Bronchial epithelial cell (primary cell): ENCODE measurements around the gene PHACTR3. TPM values are rescaled to one million over a fixed set of nuclear protein-coding genes. Genes with fewer than 3 reads are reported as not detected.

Experiments
- DNase-seq: peaks from one replicate; pipeline ENCODE4 v3.0.0-alpha.2; 2010; ENCODE audit warnings: low read depth
- FAIRE-seq: peaks from 2 replicates; lab custom pipeline; 2011; peaks lifted over from hg19 to GRCh38; lab: Jason Lieb, UNC
- H3K27me3 ChIP-seq: 2 replicates; pipeline ENCODE4 v1.5.1; 2011; ENCODE audit warnings: low read length; ENCODE audit not compliant: control insufficient read depth, insufficient read depth
- H3K36me3 ChIP-seq: 2 replicates; pipeline ENCODE4 v1.5.1; 2011; ENCODE audit warnings: low read length; ENCODE audit not compliant: control insufficient read depth, insufficient read depth
- H3K4me3 ChIP-seq: 2 replicates; pipeline ENCODE4 v1.5.1; 2011; ENCODE audit warnings: mild to moderate bottlenecking, low read depth, low read length, control low read depth
- CTCF ChIP-seq: IDR thresholded peaks from 2 replicates; pipeline ENCODE4 v1.5.1; 2011; ENCODE audit warnings: mild to moderate bottlenecking, moderate library complexity, low read length, control low read depth, inconsistent platforms; ENCODE audit not compliant: insufficient read depth, severe bottlenecking
- total RNA-seq: library from RNA; depleted of rRNA; stranded (reverse); fragments of >200 nt; gene quantifications from 2 replicates; pipeline ENCODE4 v1.2.1, GENCODE V29; 2014

PHACTR3 gene
- total RNA-seq, 1 donor from 2014 or later: 15.0 TPM

GRCh38 chr20:59721386-59721785, 117.0 kb downstream of the PHACTR3 start:
- FAIRE-seq: peak; percentile 36
- no peak for TF ChIP-seq CTCF
- no peak overlapping the region for H3K4me3 ChIP-seq

GRCh38 chr20:59723108-59723500, 118.8 kb downstream of the PHACTR3 start:
- no peak overlapping the region for H3K4me3 ChIP-seq
- TF ChIP-seq CTCF: no peak
- FAIRE-seq (no peak), DNase-seq (no peak)
- H3K36me3 ChIP-seq: no peaks in the 10 kb centered on the region
- no peaks in the 10 kb centered on the region for H3K27me3 ChIP-seq

More at GRCh38 chr20:59721386-59721785, 117.0 kb downstream of the PHACTR3 start:
- no peaks in the 10 kb centered on the region for H3K27me3 ChIP-seq
- DNase-seq: no peak
- no peaks in the 10 kb centered on the region for H3K36me3 ChIP-seq

- peak; percentile 43 for FAIRE-seq
- no peaks in the 10 kb centered on the region for H3K36me3 ChIP-seq
- no peak overlapping the region for H3K4me3 ChIP-seq
- DNase-seq: peak; percentile 22
- no peaks in the 10 kb centered on the region for H3K27me3 ChIP-seq
- TF ChIP-seq CTCF: no peak
Observed at GRCh38 chr20:59723607-59724456, 119.5 kb downstream of the PHACTR3 start.

GRCh38 chr20:59724457-59725366, 120.4 kb downstream of the PHACTR3 start:
- peak; percentile 32 for FAIRE-seq
- no peaks in the 10 kb centered on the region for H3K36me3 ChIP-seq
- no peak for TF ChIP-seq CTCF
- DNase-seq: no peak
- H3K27me3 ChIP-seq: no peaks in the 10 kb centered on the region
- H3K4me3 ChIP-seq: no peak overlapping the region

GRCh38 chr20:59725476-59726280, 121.3 kb downstream of the PHACTR3 start:
- TF ChIP-seq CTCF: no peak
- Histone ChIP-seq H3K27me3 (no peaks in the 10 kb centered on the region), H3K4me3 (no peak overlapping the region), H3K36me3 (no peaks in the 10 kb centered on the region)
- DNase-seq (no peak), FAIRE-seq (peak; percentile 32)
